Smooth muscle cell (in vitro differentiated cells): ENCODE measurements around the gene TRIM66. TPM values are rescaled to one million over a fixed set of nuclear protein-coding genes. Genes with fewer than 3 reads are reported as not detected.

Experiments used
- DNase-seq: peaks from one replicate; lab custom pipeline; 2025; ENCODE audit not compliant: unreplicated experiment; lab: John Stamatoyannopoulos, UW
- H2AFZ ChIP-seq: fragments of 200-600 bp; sonication (generic); 2 replicates; pipeline ENCODE4 v1.6.0; 2016; ENCODE audit warnings: antibody characterized with exemption, low read depth, mild to moderate bottlenecking
- H3F3A ChIP-seq: fragments of 200-600 bp; sonication (generic); 2 replicates; pipeline ENCODE4 v1.6.0; 2017; ENCODE audit warnings: antibody characterized with exemption, low read depth
- H3K27ac ChIP-seq: fragments of 200-600 bp; sonication (generic); 2 replicates; pipeline ENCODE4 v1.5.1; 2016; ENCODE audit warnings: low read depth, mild to moderate bottlenecking
- H3K27me3 ChIP-seq: fragments of 200-600 bp; sonication (generic); 2 replicates; pipeline ENCODE4 v1.6.1; 2016; ENCODE audit warnings: low read depth, mild to moderate bottlenecking
- H3K36me3 ChIP-seq: fragments of 200-600 bp; sonication (generic); 2 replicates; pipeline ENCODE4 v1.5.1; 2016; ENCODE audit warnings: low read depth
- H3K4me1 ChIP-seq: fragments of 200-600 bp; sonication (generic); 2 replicates; pipeline ENCODE4 v1.5.1; 2016; ENCODE audit warnings: low read depth
- H3K4me2 ChIP-seq: fragments of 200-600 bp; sonication (generic); 2 replicates; pipeline ENCODE4 v1.6.0; 2016; ENCODE audit warnings: mild to moderate bottlenecking
- H3K4me3 ChIP-seq: fragments of 200-600 bp; sonication (generic); 2 replicates; pipeline ENCODE4 v1.5.1; 2016; ENCODE audit warnings: mild to moderate bottlenecking
- H3K79me2 ChIP-seq: fragments of 200-600 bp; sonication (generic); 2 replicates; pipeline ENCODE4 v1.6.0; 2016; ENCODE audit warnings: low read depth, mild to moderate bottlenecking
- H3K9ac ChIP-seq: fragments of 200-600 bp; sonication (generic); 2 replicates; pipeline ENCODE4 v1.6.0; 2016; ENCODE audit warnings: low read depth
- H3K9me3 ChIP-seq: fragments of 200-600 bp; sonication (generic); replicated peaks from 2 replicates; pipeline ENCODE4 v1.5.1; 2016; ENCODE audit warnings: low read depth
- H4K20me1 ChIP-seq: fragments of 200-600 bp; sonication (generic); 2 replicates; pipeline ENCODE4 v1.6.0; 2016; ENCODE audit warnings: low read depth
- WGBS: methylation state at CpG from one replicate; pipeline ENCODE4 v1.1.7; 2016; ENCODE audit warnings: low lambda C conversion rate; 5-methylcytosine and 5-hydroxymethylcytosine counted together
- polyA plus RNA-seq: library from polyadenylated mRNA; unstranded; fragments of >200 nt; fragmentation: Nextera tagmentation; extraction: Ambion mirVana; gene quantifications from 2 replicates; pipeline ENCODE4 v1.2.1, GENCODE V29; 2016
- total RNA-seq: library from RNA; depleted of rRNA; stranded (reverse); fragments of >200 nt; gene quantifications from 2 replicates; pipeline ENCODE4 v1.2.3, GENCODE V29; 2014
- TF ChIP-seq, protein P1 (sequence below): fragments of 200-600 bp; sonication (generic); IDR thresholded peaks from 2 replicates; pipeline ENCODE4 v1.5.1; 2017; ENCODE audit warnings: borderline replicate concordance, mild to moderate bottlenecking, antibody characterized with exemption; ENCODE audit not compliant: insufficient read depth, poor library complexity, severe bottlenecking

The TRIM66 gene
- total and polyA plus RNA-seq, 2 experiments from 2014 or later, result 0.24 to 5.8 TPM

DNA sequence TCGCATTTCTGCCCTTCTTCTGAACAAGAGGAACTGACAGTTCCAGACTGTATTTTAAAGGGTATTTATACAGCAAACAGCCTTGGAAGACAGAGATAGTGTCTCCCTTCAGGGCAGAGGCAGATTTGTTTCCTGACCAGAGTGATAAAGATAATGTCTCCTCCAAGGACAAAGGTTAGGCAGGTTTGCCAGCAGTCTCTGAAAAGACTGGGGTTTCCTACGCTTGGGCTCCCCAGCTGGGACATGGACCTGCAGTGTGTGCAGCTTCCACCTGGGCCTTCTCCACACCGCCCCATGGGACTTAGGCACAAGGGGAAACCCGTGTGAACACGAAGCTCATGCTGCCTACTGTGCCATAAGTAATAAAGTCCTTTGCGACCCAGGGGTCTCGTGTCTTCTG, 42.2 kb upstream of the TRIM66 start:
- Histone ChIP-seq H3K4me2 (no peak overlapping the region), H3K27me3 (no peaks in the 10 kb centered on the region), H4K20me1 (peaks cover 57% of the 10 kb centered on the region), H3K9ac (no peak overlapping the region), H3K79me2 (peaks cover 30% of the 10 kb centered on the region), H3F3A (peaks cover 37% of the 10 kb centered on the region), H3K27ac (peak overlapping the region; percentile 98), H2AFZ (no peak overlapping the region), H3K4me1 (peaks cover 40% of the 10 kb centered on the region), H3K36me3 (peaks cover 4% of the 10 kb centered on the region), H3K4me3 (no peak overlapping the region), H3K9me3 (no peaks in the 10 kb centered on the region)
- TF ChIP-seq, protein P1, sequence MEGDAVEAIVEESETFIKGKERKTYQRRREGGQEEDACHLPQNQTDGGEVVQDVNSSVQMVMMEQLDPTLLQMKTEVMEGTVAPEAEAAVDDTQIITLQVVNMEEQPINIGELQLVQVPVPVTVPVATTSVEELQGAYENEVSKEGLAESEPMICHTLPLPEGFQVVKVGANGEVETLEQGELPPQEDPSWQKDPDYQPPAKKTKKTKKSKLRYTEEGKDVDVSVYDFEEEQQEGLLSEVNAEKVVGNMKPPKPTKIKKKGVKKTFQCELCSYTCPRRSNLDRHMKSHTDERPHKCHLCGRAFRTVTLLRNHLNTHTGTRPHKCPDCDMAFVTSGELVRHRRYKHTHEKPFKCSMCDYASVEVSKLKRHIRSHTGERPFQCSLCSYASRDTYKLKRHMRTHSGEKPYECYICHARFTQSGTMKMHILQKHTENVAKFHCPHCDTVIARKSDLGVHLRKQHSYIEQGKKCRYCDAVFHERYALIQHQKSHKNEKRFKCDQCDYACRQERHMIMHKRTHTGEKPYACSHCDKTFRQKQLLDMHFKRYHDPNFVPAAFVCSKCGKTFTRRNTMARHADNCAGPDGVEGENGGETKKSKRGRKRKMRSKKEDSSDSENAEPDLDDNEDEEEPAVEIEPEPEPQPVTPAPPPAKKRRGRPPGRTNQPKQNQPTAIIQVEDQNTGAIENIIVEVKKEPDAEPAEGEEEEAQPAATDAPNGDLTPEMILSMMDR, result no peak
- WGBS, result 92% methylated on average over 7 of the region's 7 CpGs
- no peak for DNase-seq

DNA sequence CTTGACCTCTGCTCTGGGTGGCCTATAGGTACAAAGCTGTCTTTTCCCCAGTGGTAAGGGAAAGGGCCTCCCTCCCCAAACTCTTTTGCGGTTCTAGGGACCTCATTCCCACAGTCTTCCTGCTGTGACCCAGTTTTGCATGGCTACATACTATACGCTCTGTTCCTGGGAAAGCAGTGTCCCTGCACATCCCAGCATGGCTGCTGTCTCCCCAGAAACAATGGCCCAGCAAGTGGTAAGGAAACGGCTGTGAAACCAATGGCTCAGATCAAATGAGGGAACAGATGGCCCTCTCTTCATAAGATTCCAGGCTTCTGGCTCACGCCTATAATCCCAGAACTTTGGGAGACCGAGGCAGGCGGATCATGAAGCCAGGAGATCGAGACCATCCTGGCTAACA, 41.2 kb upstream of the TRIM66 start:
- Histone ChIP-seq H3K4me1 (peaks cover 37% of the 10 kb centered on the region), H3K27ac (peak overlapping the region; percentile 98)
- 94% methylated on average over 7 of the region's 7 CpGs for WGBS

DNA sequence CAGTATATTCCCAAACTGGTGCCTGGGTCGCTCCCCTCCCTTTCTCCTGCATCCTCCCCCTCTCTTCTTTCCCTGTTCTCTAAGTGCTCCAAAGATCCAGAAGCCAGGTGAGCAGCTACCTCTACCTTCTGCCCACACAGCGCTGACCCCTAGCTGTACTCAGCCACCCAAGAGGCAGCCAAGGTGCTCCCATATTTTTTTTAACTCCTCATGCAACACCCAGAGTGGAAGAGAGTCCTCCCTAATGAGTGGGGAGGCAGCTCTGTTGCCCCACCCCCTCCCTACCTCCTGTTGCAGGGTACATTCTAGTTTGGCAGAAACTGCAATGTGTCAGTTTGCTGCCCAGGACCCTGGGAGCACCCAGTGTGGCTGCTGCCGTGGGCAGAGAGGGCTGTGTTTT, 40.3 kb upstream of the TRIM66 start:
- H3K4me3 ChIP-seq, result no peak overlapping the region
- H3K9ac ChIP-seq, result no peak overlapping the region
- H2AFZ ChIP-seq, result no peak overlapping the region
- H3K4me2 ChIP-seq, result peak overlapping the region; percentile 19
- H3K36me3 ChIP-seq, result peaks cover 4% of the 10 kb centered on the region
- no peaks in the 10 kb centered on the region for H3K9me3 ChIP-seq
- H3K4me1 ChIP-seq, result peaks cover 42% of the 10 kb centered on the region
- WGBS, result 85% methylated on average over 3 of the region's 3 CpGs
- peaks cover 39% of the 10 kb centered on the region for H4K20me1 ChIP-seq
- DNase-seq, result no peak
- TF ChIP-seq, protein P1, result no peak
- H3F3A ChIP-seq, result peaks cover 46% of the 10 kb centered on the region
- H3K27ac ChIP-seq, result peak overlapping the region; percentile 98
- peaks cover 20% of the 10 kb centered on the region for H3K79me2 ChIP-seq
- no peaks in the 10 kb centered on the region for H3K27me3 ChIP-seq

More for the DNA sequence above, 41.2 kb upstream of the TRIM66 start:
- Histone ChIP-seq H4K20me1 (peaks cover 48% of the 10 kb centered on the region), H3F3A (peaks cover 41% of the 10 kb centered on the region), H2AFZ (no peak overlapping the region), H3K4me3 (no peak overlapping the region), H3K9ac (no peak overlapping the region), H3K9me3 (no peaks in the 10 kb centered on the region), H3K27me3 (no peaks in the 10 kb centered on the region), H3K79me2 (peaks cover 23% of the 10 kb centered on the region), H3K4me2 (no peak overlapping the region), H3K36me3 (peaks cover 4% of the 10 kb centered on the region)
- no peak for DNase-seq
- TF ChIP-seq, protein P1, result no peak

DNA sequence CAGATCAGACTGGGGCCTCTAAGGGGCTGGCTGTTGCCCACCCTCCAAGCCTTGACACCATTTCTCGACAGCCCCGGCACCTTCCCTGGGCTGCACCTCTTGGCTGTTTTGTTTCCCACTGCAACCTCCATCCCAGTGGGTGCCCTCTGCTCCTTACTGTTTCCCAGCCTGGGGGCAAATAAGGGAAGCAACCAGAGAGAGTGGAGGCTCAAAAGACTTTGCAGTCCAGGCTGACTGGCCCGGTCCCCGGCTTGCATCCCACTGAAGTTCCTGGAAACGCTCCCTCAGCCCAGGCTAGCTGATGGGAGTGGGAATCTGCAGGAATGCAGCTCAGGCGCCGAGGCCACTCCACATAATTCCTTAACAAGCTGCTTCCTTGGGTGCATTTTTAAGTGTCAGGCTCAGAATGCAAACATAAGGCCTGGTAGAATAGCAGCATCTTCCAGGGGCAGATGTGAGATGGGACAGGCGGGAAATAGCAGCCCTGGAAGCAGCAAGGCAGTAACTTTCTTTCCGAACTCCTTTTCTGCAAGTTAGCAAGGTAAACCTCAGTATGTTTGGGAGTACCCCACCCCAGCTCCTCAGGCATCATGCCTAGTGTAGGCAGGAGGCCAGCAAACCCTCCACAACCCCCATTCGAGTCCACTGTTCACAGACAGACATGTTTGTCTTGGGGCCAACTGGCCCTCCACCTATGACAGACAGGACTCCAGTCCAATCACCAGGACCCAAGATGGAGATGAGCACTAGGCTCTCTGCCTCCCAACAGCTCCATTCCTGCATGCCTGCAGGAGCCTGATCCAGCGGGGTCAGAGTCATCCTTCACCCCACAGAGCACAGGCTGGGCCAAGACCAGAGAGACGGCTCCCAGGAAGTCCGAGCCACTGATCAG, 39.4 kb upstream of the TRIM66 start:
- peak overlapping the region; percentile 19 for H3K4me2 ChIP-seq
- no peak for DNase-seq
- H3K27me3 ChIP-seq, result no peaks in the 10 kb centered on the region
- H3K36me3 ChIP-seq, result peaks cover 4% of the 10 kb centered on the region
- H3K4me3 ChIP-seq, result no peak overlapping the region
- H3K4me1 ChIP-seq, result peaks cover 50% of the 10 kb centered on the region
- H3K9me3 ChIP-seq, result no peaks in the 10 kb centered on the region
- peaks cover 31% of the 10 kb centered on the region for H4K20me1 ChIP-seq
- peaks cover 46% of the 10 kb centered on the region for H3F3A ChIP-seq
- H2AFZ ChIP-seq, result no peak overlapping the region
- H3K79me2 ChIP-seq, result peaks cover 18% of the 10 kb centered on the region
- TF ChIP-seq, protein P1, result no peak
- no peak overlapping the region for H3K9ac ChIP-seq
- 34% methylated on average over 13 of the region's 13 CpGs for WGBS
- H3K27ac ChIP-seq, result peak overlapping the region; percentile 98
